ENCODE results near the gene SPIN1.

The SPIN1 gene

GRCh38 chr9:88437210-88438146, 49.2 kb downstream of the SPIN1 start:
- no peak for DNase-seq

GRCh38 chr9:88438811-88439210, 50.6 kb downstream of the SPIN1 start:
- DNase-seq: no peak

GRCh38 chr9:88441301-88442007, 53.2 kb downstream of the SPIN1 start:
- DNase-seq: no peak

- no peak for DNase-seq
Measured at GRCh38 chr9:88443480-88444113, 55.4 kb downstream of the SPIN1 start.

- no peak for DNase-seq
Measured at GRCh38 chr9:88446728-88447127, 58.5 kb downstream of the SPIN1 start.

GRCh38 chr9:88447431-88447830, 59.2 kb downstream of the SPIN1 start:
- DNase-seq: no peak

- no peak for DNase-seq
Measured at GRCh38 chr9:88451160-88451559, 62.9 kb downstream of the SPIN1 start.

- DNase-seq: no peak
Measured at GRCh38 chr9:88458716-88459465, 70.6 kb downstream of the SPIN1 start.

GRCh38 chr9:88460587-88461332, 72.5 kb downstream of the SPIN1 start:
- DNase-seq: no peak

GRCh38 chr9:88462191-88462590, 73.9 kb downstream of the SPIN1 start:
- DNase-seq: no peak

- DNase-seq: no peak
Measured at GRCh38 chr9:88464851-88465250, 76.6 kb downstream of the SPIN1 start.

GRCh38 chr9:88468226-88468625, 80.0 kb downstream of the SPIN1 start:
- DNase-seq: no peak

GRCh38 chr9:88476491-88477271, 88.4 kb downstream of the SPIN1 start:
- no peak for DNase-seq

- DNase-seq: no peak
Measured at GRCh38 chr9:88477300-88477751, 89.1 kb downstream of the SPIN1 start.

- DNase-seq: no peak
Measured at GRCh38 chr9:88478246-88478645, 90.0 kb downstream of the SPIN1 start.

GRCh38 chr9:88481933-88482332, 93.7 kb downstream of the SPIN1 start:
- no peak for DNase-seq

GRCh38 chr9:88488166-88488565, 99.9 kb downstream of the SPIN1 start:
- no peak for DNase-seq

- DNase-seq: no peak
Measured at GRCh38 chr9:88494983-88495721, 106.9 kb downstream of the SPIN1 start.

- no peak for DNase-seq
Measured at GRCh38 chr9:88497224-88497623, 109.0 kb downstream of the SPIN1 start.

GRCh38 chr9:88498880-88499279, 110.6 kb downstream of the SPIN1 start:
- no peak for DNase-seq

Data from activated naive CD4-positive, alpha-beta T cell treated with anti-CD3 and anti-CD28 coated beads, Interleukin-2, amount 50 U/mL, for 16 hours (primary cell).